A673 (cell line): ENCODE data around the gene CDON. TPM values are rescaled to one million over a fixed set of nuclear protein-coding genes. Genes with fewer than 3 reads are reported as not detected.

Experiments used
- BruUV-seq: library from RNA; stranded (reverse); fragments of 400-500 nt; replicated peaks from 2 replicates; lab custom pipeline; 2021; lab: Mats Ljungman, UMichigan
- CTCF ChIA-PET: fragments of 300-600 bp; sonication (Branson Sonifier 250); formaldehyde crosslinking; loops from one replicate; lab custom pipeline; 2022; ENCODE audit warnings: antibody characterized with exemption; lab: Charles Lee
- POLR2A ChIA-PET: fragments of 300-600 bp; sonication (Branson Sonifier 250); formaldehyde crosslinking; loops from one replicate; lab custom pipeline; 2022; ENCODE audit warnings: antibody characterized with exemption; ENCODE audit not compliant: low non-redundant PET; lab: Charles Lee
- DNase-seq: peaks from one replicate; pipeline ENCODE4 v3.0.0-alpha.2; 2015; ENCODE audit warnings: low spot score
- H3K27ac ChIP-seq: fragments of 200-600 bp; sonication (generic); 2 replicates; pipeline ENCODE4 v1.5.1; 2016; ENCODE audit warnings: mixed run types, low read depth, mild to moderate bottlenecking, mixed read lengths, antibody characterized with exemption, low read length; ENCODE audit not compliant: poor library complexity, severe bottlenecking
- H3K27me3 ChIP-seq: fragments of 200-600 bp; sonication (generic); replicated peaks from 2 replicates; pipeline ENCODE4 v1.6.1; 2017; ENCODE audit warnings: mixed run types, low read depth, mild to moderate bottlenecking, mixed read lengths, antibody characterized with exemption, low read length; ENCODE audit not compliant: insufficient read depth, poor library complexity
- H3K36me3 ChIP-seq: fragments of 200-600 bp; sonication (generic); 2 replicates; pipeline ENCODE4 v1.6.1; 2016; ENCODE audit warnings: mixed run types, mild to moderate bottlenecking, mixed read lengths, antibody characterized with exemption, low read length; ENCODE audit not compliant: insufficient read depth, poor library complexity, severe bottlenecking
- H3K4me1 ChIP-seq: fragments of 200-600 bp; sonication (generic); 2 replicates; pipeline ENCODE4 v1.6.1; 2017; ENCODE audit warnings: mixed run types, mild to moderate bottlenecking, mixed read lengths, antibody characterized with exemption, low read length; ENCODE audit not compliant: insufficient read depth, poor library complexity, severe bottlenecking
- H3K4me3 ChIP-seq: fragments of 200-600 bp; sonication (generic); 2 replicates; pipeline ENCODE4 v1.5.1; 2016; ENCODE audit warnings: low read depth, mixed run types, mild to moderate bottlenecking, mixed read lengths, low read length; ENCODE audit not compliant: poor library complexity, severe bottlenecking
- H3K9me3 ChIP-seq: fragments of 200-600 bp; sonication (generic); 2 replicates; pipeline ENCODE4 v1.6.1; 2016; ENCODE audit warnings: mixed run types, low read depth, mild to moderate bottlenecking, mixed read lengths, antibody characterized with exemption, low read length; ENCODE audit not compliant: poor library complexity, severe bottlenecking
- CTCF ChIP-seq: fragments of 300-800, 200-600 bp; sonication (generic); conservative IDR thresholded peaks from 2 replicates; pipeline ENCODE4 v1.5.1; 2017; ENCODE audit warnings: low read depth, mild to moderate bottlenecking, antibody characterized with exemption, low read length, moderate library complexity, mixed read lengths
- EZH2 ChIP-seq: fragments of 200-600 bp; sonication (generic); IDR thresholded peaks from 2 replicates; pipeline ENCODE4 v1.6.1; 2017; ENCODE audit warnings: borderline replicate concordance, low read depth, mild to moderate bottlenecking, mixed read lengths, antibody characterized with exemption, low read length; ENCODE audit not compliant: poor library complexity, severe bottlenecking
- intact Hi-C: fragments of 100-400 bp; cut with micrococcal nuclease; formaldehyde crosslinking; loops from one replicate; pipeline ENCODE4 v1.10.0; 2022; ENCODE audit not compliant: unreplicated experiment
- total RNA-seq: library from RNA; stranded (reverse); gene quantifications from 2 replicates; pipeline ENCODE4 v1.2.3, GENCODE V29; 2021

CDON gene
- total RNA-seq, 1 experiment from 2014 or later = 25.3 TPM

DNA sequence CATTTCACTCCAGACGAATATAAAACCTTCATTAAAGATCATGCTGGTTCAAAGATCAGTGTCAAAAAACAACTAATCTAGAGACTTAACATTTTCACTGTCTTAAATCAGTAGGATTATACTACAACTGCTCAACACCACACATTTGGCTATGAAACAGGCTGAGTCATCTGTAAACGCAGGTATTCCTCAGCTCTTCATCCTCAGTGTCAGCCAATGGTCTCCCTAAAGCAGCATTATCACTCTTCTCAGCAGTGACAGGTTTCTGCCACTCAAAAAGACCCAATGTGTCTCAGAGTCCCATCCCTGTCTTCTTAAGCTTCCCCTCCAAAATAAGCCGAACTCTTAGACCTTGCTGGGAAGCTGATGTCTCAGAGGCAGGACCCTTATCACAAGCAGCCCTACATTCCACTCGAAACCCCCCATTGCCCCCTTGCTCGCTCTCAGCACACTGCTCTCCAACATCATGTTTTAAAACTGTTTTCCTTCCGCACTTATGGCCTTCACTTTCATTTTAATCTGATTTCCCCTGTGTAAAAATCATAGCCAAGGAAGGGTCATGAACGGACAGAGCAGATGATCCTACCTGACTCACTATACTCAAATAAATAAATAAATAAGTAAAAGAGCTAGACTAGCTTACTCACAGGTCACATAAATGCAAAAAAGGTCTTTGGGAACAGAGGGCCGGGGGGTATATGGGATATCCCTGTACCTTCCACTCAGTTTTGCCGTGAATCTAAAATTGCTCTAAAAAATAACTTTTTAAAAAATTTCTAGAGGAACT, 23.0 kb downstream of the CDON start:
- no TSS peak for BruUV-seq
- Histone ChIP-seq H3K9me3 (no peaks in the 10 kb centered on the region), H3K4me1 (peaks cover 7% of the 10 kb centered on the region), H3K4me3 (no peak overlapping the region), H3K36me3 (no peaks in the 10 kb centered on the region), H3K27ac (no peak overlapping the region), H3K27me3 (no peaks in the 10 kb centered on the region)
- ChIA-PET POLR2A (no interaction called here), CTCF (no interaction called here)
- TF ChIP-seq EZH2 = no peak
- no peak for TF ChIP-seq CTCF
- intact Hi-C loops = no loop called here
- no peak for DNase-seq

DNA sequence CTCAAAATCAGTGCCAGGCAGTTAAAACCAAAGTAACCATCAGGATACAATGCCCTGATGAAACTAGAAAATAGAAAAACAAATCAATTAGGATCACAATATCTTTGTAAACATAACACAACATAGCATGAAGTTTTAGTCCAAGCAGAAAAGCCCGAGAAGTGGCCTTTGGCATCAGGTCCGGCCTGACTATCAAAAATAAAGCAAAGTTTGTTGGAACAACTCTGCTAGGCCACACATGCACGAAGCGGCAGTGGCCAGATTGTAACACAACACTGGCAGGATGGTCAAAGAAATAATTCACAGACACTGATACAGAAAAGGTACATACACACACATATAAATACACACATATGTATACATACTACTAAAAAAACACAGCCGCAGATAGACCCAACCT, 26.9 kb downstream of the CDON start:
- POLR2A ChIA-PET = no interaction called here
- Histone ChIP-seq H3K4me3 (no peak overlapping the region), H3K27me3 (no peaks in the 10 kb centered on the region), H3K9me3 (no peaks in the 10 kb centered on the region), H3K36me3 (no peaks in the 10 kb centered on the region), H3K4me1 (peaks cover 22% of the 10 kb centered on the region), H3K27ac (no peak overlapping the region)
- no TSS peak for BruUV-seq
- TF ChIP-seq CTCF (no peak), EZH2 (no peak)
- no peak for DNase-seq
- intact Hi-C loops = no loop called here
- CTCF ChIA-PET = no interaction called here

GRCh38 chr11:126034933-126035425, 27.7 kb downstream of the CDON start:
- CTCF ChIA-PET = interaction anchor here (0.5 kb wide), 1 partner anchor 89 kb away, joined by 4 read pairs; no protein-coding TSS in a partner anchor
- Histone ChIP-seq H3K4me1 (peaks cover 22% of the 10 kb centered on the region), H3K9me3 (no peaks in the 10 kb centered on the region), H3K27ac (no peak overlapping the region), H3K4me3 (peak overlapping the region; percentile 20), H3K27me3 (no peaks in the 10 kb centered on the region), H3K36me3 (no peaks in the 10 kb centered on the region)
- intact Hi-C loops = no loop called here
- BruUV-seq = no TSS peak
- DNase-seq = no peak
- POLR2A ChIA-PET = interaction anchor here (0.5 kb wide), 1 partner anchor 14 kb away, joined by 4 read pairs; no protein-coding TSS in a partner anchor
- no peak for TF ChIP-seq EZH2
- no peak for TF ChIP-seq CTCF
